ENCODE results near the gene PACC1.

PACC1 gene

GRCh38 chr1:212388985-212389716 is 25.5 kb downstream of the PACC1 start:
- no peak overlapping the region for H3K27ac ChIP-seq (ENCODE audit: low read depth, low read length)
- no peaks in the 10 kb centered on the region for H3K4me1 ChIP-seq (ENCODE audit: control insufficient read depth, insufficient read depth, low read length)
- H3K9me3 ChIP-seq (ENCODE audit: control insufficient read depth, insufficient read depth, low read depth, low read length): peaks cover 10% of the 10 kb centered on the region
- H3K27me3 ChIP-seq (ENCODE audit: control insufficient read depth, insufficient read depth, low read length): no peaks in the 10 kb centered on the region
- H3K4me3 ChIP-seq (ENCODE audit: low read depth, low read length): no peak overlapping the region
- H3K36me3 ChIP-seq (ENCODE audit: control insufficient read depth, insufficient read depth, low read length): peaks cover 38% of the 10 kb centered on the region
- no peak overlapping the region for H3K9ac ChIP-seq (ENCODE audit: low read length)

- H3K4me1 ChIP-seq (ENCODE audit: control insufficient read depth, insufficient read depth, low read length): no peaks in the 10 kb centered on the region
- no peak overlapping the region for H3K9ac ChIP-seq (ENCODE audit: low read length)
- H3K27me3 ChIP-seq (ENCODE audit: control insufficient read depth, insufficient read depth, low read length): no peaks in the 10 kb centered on the region
- peaks cover 55% of the 10 kb centered on the region for H3K36me3 ChIP-seq (ENCODE audit: control insufficient read depth, insufficient read depth, low read length)
- no peak overlapping the region for H3K4me3 ChIP-seq (ENCODE audit: low read depth, low read length)
- peaks cover 9% of the 10 kb centered on the region for H3K9me3 ChIP-seq (ENCODE audit: control insufficient read depth, insufficient read depth, low read depth, low read length)
- no peak overlapping the region for H3K27ac ChIP-seq (ENCODE audit: low read depth, low read length)
Observed at GRCh38 chr1:212386029-212386428, 28.7 kb downstream of the PACC1 start.

- Histone ChIP-seq H3K27ac (ENCODE audit: low read depth, low read length) (no peak overlapping the region), H3K4me1 (ENCODE audit: control insufficient read depth, insufficient read depth, low read length) (no peaks in the 10 kb centered on the region), H3K9me3 (ENCODE audit: control insufficient read depth, insufficient read depth, low read depth, low read length) (no peaks in the 10 kb centered on the region), H3K27me3 (ENCODE audit: control insufficient read depth, insufficient read depth, low read length) (no peaks in the 10 kb centered on the region), H3K4me3 (ENCODE audit: low read depth, low read length) (no peak overlapping the region), H3K36me3 (ENCODE audit: control insufficient read depth, insufficient read depth, low read length) (peaks cover 72% of the 10 kb centered on the region), H3K9ac (ENCODE audit: low read length) (no peak overlapping the region)
Observed at GRCh38 chr1:212381397-212382035, 33.2 kb downstream of the PACC1 start.

GRCh38 chr1:212379366-212379765 is 35.3 kb downstream of the PACC1 start:
- Histone ChIP-seq H3K27ac (ENCODE audit: low read depth, low read length) (no peak overlapping the region), H3K4me3 (ENCODE audit: low read depth, low read length) (no peak overlapping the region), H3K27me3 (ENCODE audit: control insufficient read depth, insufficient read depth, low read length) (no peaks in the 10 kb centered on the region), H3K9ac (ENCODE audit: low read length) (no peak overlapping the region), H3K4me1 (ENCODE audit: control insufficient read depth, insufficient read depth, low read length) (no peaks in the 10 kb centered on the region), H3K36me3 (ENCODE audit: control insufficient read depth, insufficient read depth, low read length) (peaks cover 67% of the 10 kb centered on the region), H3K9me3 (ENCODE audit: control insufficient read depth, insufficient read depth, low read depth, low read length) (no peaks in the 10 kb centered on the region)

- Histone ChIP-seq H3K9me3 (ENCODE audit: control insufficient read depth, insufficient read depth, low read depth, low read length) (no peaks in the 10 kb centered on the region), H3K27ac (ENCODE audit: low read depth, low read length) (no peak overlapping the region), H3K4me3 (ENCODE audit: low read depth, low read length) (no peak overlapping the region), H3K27me3 (ENCODE audit: control insufficient read depth, insufficient read depth, low read length) (no peaks in the 10 kb centered on the region), H3K9ac (ENCODE audit: low read length) (no peak overlapping the region), H3K4me1 (ENCODE audit: control insufficient read depth, insufficient read depth, low read length) (no peaks in the 10 kb centered on the region), H3K36me3 (ENCODE audit: control insufficient read depth, insufficient read depth, low read length) (peaks cover 60% of the 10 kb centered on the region)
Observed at GRCh38 chr1:212377644-212378043, 37.0 kb downstream of the PACC1 start.

- Histone ChIP-seq H3K9ac (ENCODE audit: low read length) (no peak overlapping the region), H3K36me3 (ENCODE audit: control insufficient read depth, insufficient read depth, low read length) (peaks cover 59% of the 10 kb centered on the region), H3K4me3 (ENCODE audit: low read depth, low read length) (no peak overlapping the region), H3K27me3 (ENCODE audit: control insufficient read depth, insufficient read depth, low read length) (no peaks in the 10 kb centered on the region), H3K4me1 (ENCODE audit: control insufficient read depth, insufficient read depth, low read length) (no peaks in the 10 kb centered on the region), H3K27ac (ENCODE audit: low read depth, low read length) (no peak overlapping the region), H3K9me3 (ENCODE audit: control insufficient read depth, insufficient read depth, low read depth, low read length) (no peaks in the 10 kb centered on the region)
Observed at GRCh38 chr1:212375986-212376385, 38.7 kb downstream of the PACC1 start.

- Histone ChIP-seq H3K27ac (ENCODE audit: low read depth, low read length) (no peak overlapping the region), H3K9ac (ENCODE audit: low read length) (no peak overlapping the region), H3K9me3 (ENCODE audit: control insufficient read depth, insufficient read depth, low read depth, low read length) (no peaks in the 10 kb centered on the region), H3K4me3 (ENCODE audit: low read depth, low read length) (no peak overlapping the region), H3K4me1 (ENCODE audit: control insufficient read depth, insufficient read depth, low read length) (no peaks in the 10 kb centered on the region), H3K36me3 (ENCODE audit: control insufficient read depth, insufficient read depth, low read length) (peaks cover 30% of the 10 kb centered on the region), H3K27me3 (ENCODE audit: control insufficient read depth, insufficient read depth, low read length) (no peaks in the 10 kb centered on the region)
Observed at GRCh38 chr1:212368073-212368484, 46.6 kb downstream of the PACC1 start.

- H3K4me1 ChIP-seq (ENCODE audit: control insufficient read depth, insufficient read depth, low read length): no peaks in the 10 kb centered on the region
- no peak overlapping the region for H3K4me3 ChIP-seq (ENCODE audit: low read depth, low read length)
- H3K36me3 ChIP-seq (ENCODE audit: control insufficient read depth, insufficient read depth, low read length): peaks cover 32% of the 10 kb centered on the region
- H3K27me3 ChIP-seq (ENCODE audit: control insufficient read depth, insufficient read depth, low read length): no peaks in the 10 kb centered on the region
- H3K27ac ChIP-seq (ENCODE audit: low read depth, low read length): no peak overlapping the region
- H3K9me3 ChIP-seq (ENCODE audit: control insufficient read depth, insufficient read depth, low read depth, low read length): no peaks in the 10 kb centered on the region
- no peak overlapping the region for H3K9ac ChIP-seq (ENCODE audit: low read length)
Observed at GRCh38 chr1:212367474-212368072, 47.1 kb downstream of the PACC1 start.

- Histone ChIP-seq H3K27me3 (ENCODE audit: control insufficient read depth, insufficient read depth, low read length) (no peaks in the 10 kb centered on the region), H3K9me3 (ENCODE audit: control insufficient read depth, insufficient read depth, low read depth, low read length) (no peaks in the 10 kb centered on the region), H3K4me1 (ENCODE audit: control insufficient read depth, insufficient read depth, low read length) (no peaks in the 10 kb centered on the region), H3K27ac (ENCODE audit: low read depth, low read length) (no peak overlapping the region), H3K9ac (ENCODE audit: low read length) (no peak overlapping the region), H3K4me3 (ENCODE audit: low read depth, low read length) (no peak overlapping the region), H3K36me3 (ENCODE audit: control insufficient read depth, insufficient read depth, low read length) (peaks cover 38% of the 10 kb centered on the region)
Observed at GRCh38 chr1:212366901-212367300, 47.8 kb downstream of the PACC1 start.

- Histone ChIP-seq H3K36me3 (ENCODE audit: control insufficient read depth, insufficient read depth, low read length) (peaks cover 53% of the 10 kb centered on the region), H3K27ac (ENCODE audit: low read depth, low read length) (no peak overlapping the region), H3K9ac (ENCODE audit: low read length) (no peak overlapping the region), H3K9me3 (ENCODE audit: control insufficient read depth, insufficient read depth, low read depth, low read length) (no peaks in the 10 kb centered on the region), H3K4me3 (ENCODE audit: low read depth, low read length) (no peak overlapping the region), H3K27me3 (ENCODE audit: control insufficient read depth, insufficient read depth, low read length) (no peaks in the 10 kb centered on the region), H3K4me1 (ENCODE audit: control insufficient read depth, insufficient read depth, low read length) (no peaks in the 10 kb centered on the region)
Observed at GRCh38 chr1:212364985-212365384, 49.7 kb downstream of the PACC1 start.

GRCh38 chr1:212359794-212360479 is 54.7 kb downstream of the PACC1 start:
- H3K9ac ChIP-seq (ENCODE audit: low read length): no peak overlapping the region
- H3K36me3 ChIP-seq (ENCODE audit: control insufficient read depth, insufficient read depth, low read length): peaks cover 76% of the 10 kb centered on the region
- no peak overlapping the region for H3K27ac ChIP-seq (ENCODE audit: low read depth, low read length)
- H3K27me3 ChIP-seq (ENCODE audit: control insufficient read depth, insufficient read depth, low read length): no peaks in the 10 kb centered on the region
- H3K9me3 ChIP-seq (ENCODE audit: control insufficient read depth, insufficient read depth, low read depth, low read length): no peaks in the 10 kb centered on the region
- no peaks in the 10 kb centered on the region for H3K4me1 ChIP-seq (ENCODE audit: control insufficient read depth, insufficient read depth, low read length)
- H3K4me3 ChIP-seq (ENCODE audit: low read depth, low read length): no peak overlapping the region
